SU-DHL-6 (cell line): Measurements from ENCODE around the gene BET1L.

ENCODE experiments used
- H2AFZ ChIP-seq: fragments of 200-600 bp; sonication (generic); 2 replicates; pipeline ENCODE4 v1.6.1; 2014; ENCODE audit warnings: low read depth, mild to moderate bottlenecking, moderate library complexity, mixed read lengths, antibody characterized with exemption, low read length; ENCODE audit not compliant: severe bottlenecking
- H3F3A ChIP-seq: fragments of 200-600 bp; shearing (Covaris generic); 2 replicates; pipeline ENCODE4 v1.6.0; 2016; ENCODE audit warnings: antibody characterized with exemption, mild to moderate bottlenecking; ENCODE audit not compliant: insufficient read depth
- H3K27ac ChIP-seq: fragments of 200-600 bp; sonication (generic); 2 replicates; pipeline ENCODE4 v1.5.1; 2016; ENCODE audit warnings: low read depth, mild to moderate bottlenecking, low read length, moderate library complexity, mixed read lengths
- H3K27me3 ChIP-seq: fragments of 200-600 bp; sonication (generic), shearing (Covaris generic); 2 replicates; pipeline ENCODE4 v1.6.0; 2014; ENCODE audit warnings: mild to moderate bottlenecking, low read length
- H3K36me3 ChIP-seq: fragments of 200-600 bp; sonication (generic); 2 replicates; pipeline ENCODE4 v1.6.1; 2014; ENCODE audit warnings: mild to moderate bottlenecking, low read length, mixed read lengths
- H3K4me2 ChIP-seq: fragments of 300-600, 200-600 bp; shearing (Covaris generic), sonication (generic); 2 replicates; pipeline ENCODE4 v1.6.0; 2014; ENCODE audit warnings: low read length, low read depth, mild to moderate bottlenecking; ENCODE audit not compliant: poor library complexity, severe bottlenecking
- H3K4me3 ChIP-seq: fragments of 200-600 bp; sonication (generic); 2 replicates; pipeline ENCODE4 v1.5.1; 2014; ENCODE audit warnings: antibody characterized with exemption, low read length, mild to moderate bottlenecking, mixed read lengths; ENCODE audit not compliant: insufficient read depth, poor library complexity, severe bottlenecking
- H3K79me2 ChIP-seq: fragments of 200-600 bp; sonication (generic); 2 replicates; pipeline ENCODE4 v1.6.1; 2014; ENCODE audit warnings: mild to moderate bottlenecking, low read length, moderate library complexity; ENCODE audit not compliant: insufficient read depth
- H3K9ac ChIP-seq: fragments of 200-600 bp; sonication (generic); 2 replicates; pipeline ENCODE4 v1.7.0; 2014; ENCODE audit warnings: mild to moderate bottlenecking, low read length
- H3K9me2 ChIP-seq: fragments of 200-600 bp; sonication (generic); replicated peaks from 2 replicates; pipeline ENCODE4 v1.6.1; 2014; ENCODE audit warnings: low read length; ENCODE audit not compliant: insufficient read depth
- H3K9me3 ChIP-seq: fragments of 200-600 bp; sonication (generic); 2 replicates; pipeline ENCODE4 v1.6.1; 2014; ENCODE audit warnings: low read length, mixed read lengths; ENCODE audit not compliant: insufficient read depth
- H4K20me1 ChIP-seq: fragments of 200-600 bp; sonication (generic); 2 replicates; pipeline ENCODE4 v1.6.1; 2014; ENCODE audit warnings: low read depth, mild to moderate bottlenecking, antibody characterized with exemption, low read length, moderate library complexity, mixed read lengths
- EZH2phosphoT487 ChIP-seq: fragments of 200-600 bp; sonication (generic), shearing (Covaris generic); conservative IDR thresholded peaks from 2 replicates; pipeline ENCODE4 v1.6.1; 2018; ENCODE audit warnings: mild to moderate bottlenecking, antibody characterized with exemption, low read length, moderate library complexity, mixed read lengths
- TF ChIP-seq, protein P1 (sequence below): fragments of 200-600 bp; sonication (generic); IDR thresholded peaks from one replicate; pipeline ENCODE4 v1.5.1; 2017; ENCODE audit warnings: antibody characterized with exemption, mild to moderate bottlenecking, low read length, moderate library complexity; ENCODE audit not compliant: insufficient read depth, poor library complexity, severe bottlenecking

Gene BET1L

GRCh38 chr11:227824-228379 lies 20.7 kb upstream of the BET1L start:
- H3K27me3 ChIP-seq, result no peaks in the 10 kb centered on the region
- no peaks in the 10 kb centered on the region for H3K9me3 ChIP-seq
- no peak overlapping the region for H3K27ac ChIP-seq
- TF ChIP-seq, protein P1, sequence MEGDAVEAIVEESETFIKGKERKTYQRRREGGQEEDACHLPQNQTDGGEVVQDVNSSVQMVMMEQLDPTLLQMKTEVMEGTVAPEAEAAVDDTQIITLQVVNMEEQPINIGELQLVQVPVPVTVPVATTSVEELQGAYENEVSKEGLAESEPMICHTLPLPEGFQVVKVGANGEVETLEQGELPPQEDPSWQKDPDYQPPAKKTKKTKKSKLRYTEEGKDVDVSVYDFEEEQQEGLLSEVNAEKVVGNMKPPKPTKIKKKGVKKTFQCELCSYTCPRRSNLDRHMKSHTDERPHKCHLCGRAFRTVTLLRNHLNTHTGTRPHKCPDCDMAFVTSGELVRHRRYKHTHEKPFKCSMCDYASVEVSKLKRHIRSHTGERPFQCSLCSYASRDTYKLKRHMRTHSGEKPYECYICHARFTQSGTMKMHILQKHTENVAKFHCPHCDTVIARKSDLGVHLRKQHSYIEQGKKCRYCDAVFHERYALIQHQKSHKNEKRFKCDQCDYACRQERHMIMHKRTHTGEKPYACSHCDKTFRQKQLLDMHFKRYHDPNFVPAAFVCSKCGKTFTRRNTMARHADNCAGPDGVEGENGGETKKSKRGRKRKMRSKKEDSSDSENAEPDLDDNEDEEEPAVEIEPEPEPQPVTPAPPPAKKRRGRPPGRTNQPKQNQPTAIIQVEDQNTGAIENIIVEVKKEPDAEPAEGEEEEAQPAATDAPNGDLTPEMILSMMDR, result no peak
- no peak for TF ChIP-seq EZH2phosphoT487
- H3K79me2 ChIP-seq, result no peaks in the 10 kb centered on the region
- H3K4me3 ChIP-seq, result no peak overlapping the region
- no peaks in the 10 kb centered on the region for H3F3A ChIP-seq
- H3K4me2 ChIP-seq, result no peak overlapping the region
- H3K36me3 ChIP-seq, result no peaks in the 10 kb centered on the region
- H4K20me1 ChIP-seq, result no peaks in the 10 kb centered on the region
- no peaks in the 10 kb centered on the region for H3K9me2 ChIP-seq
- no peak overlapping the region for H2AFZ ChIP-seq
- H3K9ac ChIP-seq, result no peak overlapping the region

DNA sequence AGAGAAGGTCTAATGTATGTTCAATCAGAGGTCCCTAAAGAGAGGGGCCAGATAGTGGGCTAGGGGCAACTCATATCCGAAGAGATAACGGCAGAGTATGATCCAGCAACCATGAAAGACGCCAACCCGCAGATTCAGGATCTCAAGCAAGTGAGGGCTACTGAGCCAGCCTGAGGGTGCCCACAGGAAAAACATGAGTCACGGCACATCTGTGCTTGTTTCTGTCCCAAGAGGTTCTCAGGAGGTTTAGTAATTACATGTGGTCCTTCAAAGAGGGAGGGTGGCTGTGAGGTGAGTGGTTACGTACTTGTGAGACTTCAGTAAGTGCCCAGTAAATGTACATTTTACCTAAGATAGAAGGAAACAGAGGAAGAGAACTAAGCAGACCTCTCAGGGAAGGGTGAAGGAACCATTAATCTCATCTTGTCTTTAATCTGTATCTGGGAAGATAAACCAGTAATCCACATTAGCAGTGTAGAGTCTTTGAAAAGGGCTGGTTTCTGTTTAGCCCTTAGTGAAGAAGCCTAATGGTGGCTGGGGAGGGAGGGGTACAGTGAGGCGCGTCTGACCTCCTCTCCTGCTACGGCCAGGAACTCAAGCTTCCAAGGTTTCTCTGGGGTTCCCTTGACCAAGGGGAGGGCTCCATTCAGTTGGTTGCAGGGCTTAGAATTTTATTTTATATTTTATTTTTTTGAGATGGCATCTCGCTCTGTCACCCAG lies 18.7 kb upstream of the BET1L start:
- H3K4me3 ChIP-seq, result no peak overlapping the region
- no peaks in the 10 kb centered on the region for H3K9me2 ChIP-seq
- no peak overlapping the region for H3K4me2 ChIP-seq
- no peak for TF ChIP-seq EZH2phosphoT487
- TF ChIP-seq, protein P1, result no peak
- H2AFZ ChIP-seq, result no peak overlapping the region
- H3K27ac ChIP-seq, result no peak overlapping the region
- H3K9ac ChIP-seq, result no peak overlapping the region
- no peaks in the 10 kb centered on the region for H4K20me1 ChIP-seq
- no peaks in the 10 kb centered on the region for H3K27me3 ChIP-seq
- H3K9me3 ChIP-seq, result no peaks in the 10 kb centered on the region
- no peaks in the 10 kb centered on the region for H3K36me3 ChIP-seq
- H3K79me2 ChIP-seq, result no peaks in the 10 kb centered on the region
- H3F3A ChIP-seq, result no peaks in the 10 kb centered on the region

GRCh38 chr11:224424-224823 lies 17.2 kb upstream of the BET1L start:
- H3K9ac ChIP-seq, result no peak overlapping the region
- no peak overlapping the region for H2AFZ ChIP-seq
- H3F3A ChIP-seq, result no peaks in the 10 kb centered on the region
- H3K36me3 ChIP-seq, result no peaks in the 10 kb centered on the region
- H4K20me1 ChIP-seq, result no peaks in the 10 kb centered on the region
- no peaks in the 10 kb centered on the region for H3K9me2 ChIP-seq
- H3K79me2 ChIP-seq, result no peaks in the 10 kb centered on the region
- TF ChIP-seq, protein P1, result no peak
- no peak for TF ChIP-seq EZH2phosphoT487
- H3K4me2 ChIP-seq, result no peak overlapping the region
- H3K27ac ChIP-seq, result no peak overlapping the region
- no peaks in the 10 kb centered on the region for H3K9me3 ChIP-seq
- H3K27me3 ChIP-seq, result no peaks in the 10 kb centered on the region
- no peak overlapping the region for H3K4me3 ChIP-seq
